DMS 273 treated with DMSO at 0.1 percent for 48 hours (cell line): ENCODE data around the gene CSNK2A1.
"Not testable (repeated sequence)": the region's sequence is repeated elsewhere in the genome, so short reads cannot be mapped to it uniquely, and the experiment has no call there.

ENCODE experiments used
- DNase-seq: peaks from one replicate; lab custom pipeline; 2025; lab: John Stamatoyannopoulos, UW

CSNK2A1 gene

DNA sequence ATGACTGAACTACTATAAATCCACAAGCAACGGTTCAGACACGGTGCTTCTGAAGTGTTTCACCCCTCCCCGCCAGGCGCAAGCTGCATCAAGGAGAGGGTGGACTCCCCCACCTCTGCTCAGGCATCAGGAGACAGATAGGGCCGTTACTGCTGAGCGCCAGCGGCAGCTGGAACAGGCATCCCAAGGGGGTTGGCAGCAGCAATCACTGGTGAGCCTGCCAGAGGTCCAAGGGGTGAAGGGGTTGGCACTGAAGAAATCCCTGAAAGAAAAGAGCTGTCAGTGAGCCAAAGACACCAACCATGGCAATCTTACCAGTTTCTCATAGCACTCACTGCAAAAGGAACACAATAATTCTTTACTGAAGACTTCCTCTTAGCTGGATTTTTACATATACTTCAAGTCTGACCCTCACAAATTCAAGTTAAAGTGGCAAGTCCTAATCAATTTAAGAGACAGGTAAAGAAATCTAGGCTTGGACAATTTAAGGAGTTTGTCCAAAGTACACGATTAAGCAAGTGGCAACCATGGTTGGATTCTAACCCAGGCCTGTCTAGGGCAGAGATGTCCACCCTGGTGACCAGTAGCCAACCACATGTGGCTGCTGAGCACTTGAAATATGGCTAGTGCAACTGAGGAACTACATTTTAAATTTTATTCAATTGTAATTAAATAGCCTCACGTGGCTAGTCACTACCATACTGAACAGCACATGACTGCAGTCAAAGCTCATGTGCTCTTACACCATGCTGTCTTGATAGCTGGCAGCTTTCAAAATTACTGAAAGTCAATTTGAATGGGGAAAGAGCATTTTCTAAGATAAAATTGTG lies 59.6 kb downstream of the CSNK2A1 start:
- no peak for DNase-seq

DNA sequence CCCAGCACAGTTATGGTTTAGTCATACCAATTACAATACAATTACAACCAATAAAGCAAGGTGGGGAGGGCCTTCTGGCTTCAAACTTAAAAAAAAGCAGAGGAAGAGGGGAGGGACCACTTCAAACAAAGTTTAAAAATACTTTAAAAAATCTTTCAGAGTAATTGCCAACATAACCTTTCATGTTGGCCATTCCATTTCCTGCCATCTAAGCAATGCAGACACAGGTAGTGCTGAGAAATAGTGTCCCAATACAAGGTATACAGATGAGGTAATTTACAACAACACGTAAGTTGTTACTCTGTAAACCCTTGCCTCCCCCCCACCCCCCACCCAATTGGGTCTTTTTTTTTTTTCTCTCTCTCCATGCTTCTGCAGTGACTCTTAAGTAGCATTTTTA lies 62.4 kb downstream of the CSNK2A1 start:
- no peak for DNase-seq

DNA sequence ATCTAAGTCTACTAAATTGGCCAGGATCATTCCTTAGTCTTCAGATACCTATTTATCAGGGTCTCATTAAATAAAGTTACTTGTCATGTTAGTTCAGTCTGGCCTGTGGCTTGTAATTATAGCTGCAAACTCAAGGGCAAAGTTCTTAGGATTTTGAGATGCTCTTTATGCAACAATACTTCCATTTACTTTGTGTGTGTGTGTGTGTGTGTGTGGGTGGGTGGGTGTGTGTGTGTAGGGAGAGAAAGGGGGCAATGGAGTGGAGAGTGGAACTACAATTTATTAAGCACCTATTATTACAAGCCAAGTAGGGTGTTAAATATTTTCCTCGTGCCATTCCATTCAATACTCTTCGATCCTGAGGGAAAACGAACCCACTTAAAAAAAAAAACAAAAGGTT lies 63.5 kb downstream of the CSNK2A1 start:
- DNase-seq = no peak

DNA sequence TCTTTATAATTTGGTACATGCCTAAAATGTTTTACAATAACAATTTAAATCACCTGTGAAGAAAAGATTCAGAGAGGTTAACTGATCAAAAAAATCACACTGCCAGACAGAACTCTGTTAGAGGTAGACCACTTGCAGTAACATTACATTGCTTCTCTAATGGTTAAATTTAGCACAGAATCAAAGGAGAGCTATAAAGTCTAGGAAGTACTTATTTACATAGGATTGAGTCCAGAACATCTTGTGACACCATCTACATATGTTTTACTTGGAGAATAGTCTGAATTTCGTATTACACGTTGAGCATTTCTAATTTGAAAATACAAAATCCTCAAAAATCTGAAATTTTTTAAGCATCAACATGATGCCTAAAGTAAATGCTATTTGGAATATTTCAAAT lies 64.1 kb downstream of the CSNK2A1 start:
- no peak for DNase-seq

DNA sequence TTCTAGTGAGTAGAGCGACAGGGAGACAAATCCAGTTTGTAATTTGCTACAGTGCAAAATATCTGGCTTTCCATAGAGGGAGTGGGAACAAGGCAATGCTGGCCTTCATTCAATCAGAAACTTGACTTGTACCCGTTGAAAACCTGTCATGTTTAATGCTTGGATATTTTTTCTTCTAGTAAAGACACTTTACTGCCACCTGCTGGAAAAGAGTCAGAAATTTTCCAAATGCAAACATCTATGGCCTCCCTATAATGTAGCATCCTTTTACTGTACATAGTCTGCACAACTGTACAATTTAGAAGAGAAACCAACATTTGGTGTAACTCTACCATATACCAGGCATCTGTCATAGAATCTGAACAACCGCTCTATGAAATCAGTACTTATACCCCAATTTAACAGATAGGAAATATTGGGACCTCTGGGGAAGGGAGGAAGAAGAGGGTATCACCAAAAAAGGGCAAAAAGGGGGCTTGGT lies 64.6 kb downstream of the CSNK2A1 start:
- peak; percentile 46 for DNase-seq

DNA sequence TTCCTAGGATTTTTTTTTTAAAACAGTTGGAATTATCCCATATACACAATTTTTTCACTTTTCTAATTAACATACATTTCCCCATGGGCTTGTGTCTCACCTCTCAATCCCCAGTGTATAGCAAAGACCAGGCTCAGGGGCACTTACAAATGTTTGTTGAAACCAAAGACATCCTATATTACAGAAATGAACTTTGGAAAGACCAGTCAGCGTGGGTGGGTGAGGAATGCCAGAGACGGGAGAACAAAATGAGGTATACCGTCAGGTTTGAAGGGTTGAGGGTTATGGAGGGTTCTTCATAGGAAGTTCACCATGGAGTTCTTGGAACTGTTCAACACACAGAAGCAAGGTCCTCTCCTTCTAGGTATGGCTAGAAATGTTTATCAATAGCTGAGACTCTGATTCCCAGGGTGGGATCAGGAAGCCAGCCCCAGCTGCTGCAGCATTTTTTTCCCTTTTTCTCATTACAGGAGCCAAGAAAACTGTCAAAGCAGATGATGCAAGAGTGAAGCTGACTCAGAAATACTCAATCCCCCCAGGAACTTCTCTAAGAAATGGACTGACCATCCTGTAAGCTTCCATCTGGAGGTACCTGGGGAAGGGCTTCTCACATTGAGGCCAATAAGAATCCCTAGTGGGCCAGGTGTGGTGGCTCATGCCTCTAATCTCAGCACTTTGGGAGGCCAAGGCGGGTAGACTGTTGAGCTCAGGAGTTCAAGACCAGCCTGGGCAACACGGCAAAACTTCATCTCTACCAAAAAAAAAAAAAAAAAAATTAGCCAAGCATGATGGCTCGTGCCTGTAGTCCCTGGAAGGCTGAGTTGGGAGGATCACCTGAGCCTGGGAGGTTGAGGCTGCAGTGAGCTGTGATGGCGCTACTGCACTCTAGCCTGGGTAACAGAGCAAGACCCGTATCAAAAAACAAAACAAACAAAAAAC lies 65.3 kb downstream of the CSNK2A1 start:
- DNase-seq = no peak

DNA sequence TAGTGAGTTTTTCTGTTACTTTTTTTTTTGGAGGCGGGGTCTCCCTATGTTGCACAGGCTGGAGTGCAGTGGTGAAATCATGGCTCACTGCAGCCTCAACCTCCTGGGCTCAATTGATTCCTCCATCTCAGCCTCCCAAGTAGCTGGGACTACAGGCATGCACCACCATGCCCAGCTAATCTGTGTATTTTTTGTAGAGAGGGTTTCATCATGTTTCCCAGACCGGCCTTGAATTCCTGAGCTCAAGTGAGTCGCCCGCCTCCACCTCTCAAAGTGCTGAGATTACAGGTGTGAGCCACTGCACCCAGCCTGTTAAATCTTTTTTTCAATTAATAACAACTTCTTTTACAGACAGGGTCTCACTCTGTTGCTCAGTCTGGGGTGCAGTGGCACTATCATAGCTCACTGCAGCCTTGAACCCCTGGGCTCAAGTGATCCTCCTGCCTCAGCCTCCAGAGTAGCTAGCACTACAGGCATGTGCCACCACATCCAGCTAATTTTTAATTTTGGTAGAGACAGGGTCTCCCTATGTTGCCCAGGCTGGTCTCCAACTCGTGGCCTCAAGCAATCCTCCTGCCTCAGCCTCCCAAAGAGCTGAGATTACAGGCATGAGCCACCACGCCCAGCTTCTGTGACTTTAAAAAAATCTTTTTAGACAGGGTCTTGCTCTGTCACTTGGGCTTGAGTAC lies 66.9 kb downstream of the CSNK2A1 start:
- not testable (repeated sequence) for DNase-seq

DNA sequence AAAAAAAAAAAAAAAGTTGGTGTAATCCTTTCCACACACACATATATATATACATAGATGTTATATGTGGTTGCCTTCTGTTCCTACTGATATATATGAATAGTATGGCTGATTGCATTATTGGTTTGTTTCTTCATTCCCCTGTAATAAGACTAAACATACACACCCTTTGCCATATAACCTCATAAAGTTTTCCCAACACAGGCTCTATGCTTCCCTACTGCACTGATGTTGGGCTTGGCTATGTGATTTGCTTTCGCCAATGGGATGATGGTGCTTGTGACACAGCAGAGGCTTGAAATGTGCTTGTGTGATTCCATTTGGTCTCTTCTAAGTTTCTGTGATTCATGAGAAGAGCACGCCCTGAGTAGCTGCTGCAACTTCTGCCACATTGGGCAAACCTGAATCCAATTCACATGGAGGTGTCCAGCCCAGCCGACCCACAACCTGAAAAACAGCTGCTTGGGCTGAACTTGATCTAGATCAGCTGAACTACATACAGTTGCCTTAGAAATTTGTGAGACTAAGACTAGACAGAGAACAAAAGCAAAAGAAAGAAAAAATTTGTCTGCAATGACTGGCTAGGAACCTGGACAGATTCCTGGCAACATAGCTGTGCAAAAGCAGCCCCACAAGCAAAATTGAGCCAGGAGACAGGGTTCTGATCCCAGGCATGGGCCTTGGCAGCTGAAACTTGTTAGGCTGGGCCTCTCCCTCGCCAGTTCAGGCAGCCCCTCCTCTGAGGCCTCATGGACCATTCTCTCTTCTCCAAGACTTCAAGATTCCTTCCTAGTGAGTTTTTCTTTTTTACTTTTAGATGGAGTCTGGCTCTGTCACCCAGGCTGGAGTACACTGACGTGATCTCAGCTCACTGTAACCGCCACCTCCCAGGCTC lies 67.9 kb downstream of the CSNK2A1 start:
- no peak for DNase-seq

DNA sequence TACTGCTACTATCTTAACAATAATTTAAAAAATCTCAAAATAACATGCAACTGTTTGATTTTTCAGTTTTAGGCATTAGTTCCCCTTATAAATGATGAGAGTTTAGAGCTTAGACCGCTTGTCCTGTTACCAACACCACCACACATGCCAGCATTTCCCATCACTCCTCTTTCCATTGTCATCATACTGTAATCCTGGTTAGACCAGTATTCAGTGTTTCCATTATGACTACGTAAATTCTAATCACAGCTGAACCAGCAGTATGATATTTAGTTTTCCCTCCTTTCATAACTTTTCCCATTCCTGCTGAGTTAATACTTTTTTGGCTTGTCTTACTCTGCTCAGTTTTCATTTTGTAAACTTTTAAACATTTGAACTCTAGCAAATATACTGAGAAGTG lies 69.0 kb downstream of the CSNK2A1 start:
- no peak for DNase-seq

DNA sequence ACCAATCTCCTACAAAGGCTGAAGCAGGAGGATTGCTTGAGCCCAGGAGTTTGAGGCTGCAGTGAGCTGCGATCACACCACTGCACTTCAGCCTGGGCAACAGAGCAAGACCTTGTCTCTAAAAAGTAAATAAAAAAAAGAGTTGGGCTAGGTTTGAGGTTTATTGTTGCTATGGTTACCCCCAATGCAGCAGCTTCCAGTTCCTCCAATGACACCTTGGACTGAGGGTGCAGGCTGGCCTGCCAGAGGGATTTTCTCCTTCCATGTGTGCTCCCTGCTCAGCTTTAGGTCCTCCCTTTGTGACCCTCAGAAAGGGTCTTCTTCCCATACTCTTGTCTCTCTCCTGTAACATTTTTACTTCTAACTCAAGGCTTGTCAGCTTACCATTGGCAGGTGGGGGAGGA lies 70.7 kb downstream of the CSNK2A1 start:
- DNase-seq = no peak

DNA sequence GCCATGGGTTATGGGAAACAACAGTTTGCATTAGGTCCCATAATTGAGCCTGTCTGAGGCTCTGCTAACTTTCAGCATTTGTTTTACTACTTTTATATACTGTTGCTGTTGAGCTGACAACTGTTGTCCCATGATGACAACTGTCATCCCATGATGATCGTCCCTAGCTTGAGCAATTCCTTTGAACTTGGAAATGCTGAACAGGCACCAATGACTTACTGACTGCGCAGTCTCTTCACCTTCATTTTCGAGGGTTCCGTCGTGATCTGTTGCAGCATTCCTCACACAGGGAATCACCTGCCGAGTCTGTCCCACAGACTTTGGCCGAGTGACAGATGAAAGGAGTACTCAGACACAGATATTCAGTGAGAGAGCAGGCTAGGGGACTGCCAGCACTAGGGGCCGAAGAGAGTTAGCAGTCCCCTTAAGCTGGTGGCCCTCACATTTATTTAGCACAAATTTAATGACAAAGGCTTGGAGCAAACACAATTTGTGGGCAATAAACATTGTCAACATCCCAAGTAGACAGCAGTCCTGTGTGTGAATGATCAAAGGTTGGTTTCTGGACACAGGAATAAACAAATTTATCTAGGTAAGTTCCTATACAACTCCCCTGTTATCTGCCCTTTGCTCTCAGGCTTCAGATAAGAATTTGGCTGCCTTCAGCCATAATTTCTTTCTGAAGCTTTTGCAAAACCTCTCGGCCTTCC lies 71.3 kb downstream of the CSNK2A1 start:
- no peak for DNase-seq

DNA sequence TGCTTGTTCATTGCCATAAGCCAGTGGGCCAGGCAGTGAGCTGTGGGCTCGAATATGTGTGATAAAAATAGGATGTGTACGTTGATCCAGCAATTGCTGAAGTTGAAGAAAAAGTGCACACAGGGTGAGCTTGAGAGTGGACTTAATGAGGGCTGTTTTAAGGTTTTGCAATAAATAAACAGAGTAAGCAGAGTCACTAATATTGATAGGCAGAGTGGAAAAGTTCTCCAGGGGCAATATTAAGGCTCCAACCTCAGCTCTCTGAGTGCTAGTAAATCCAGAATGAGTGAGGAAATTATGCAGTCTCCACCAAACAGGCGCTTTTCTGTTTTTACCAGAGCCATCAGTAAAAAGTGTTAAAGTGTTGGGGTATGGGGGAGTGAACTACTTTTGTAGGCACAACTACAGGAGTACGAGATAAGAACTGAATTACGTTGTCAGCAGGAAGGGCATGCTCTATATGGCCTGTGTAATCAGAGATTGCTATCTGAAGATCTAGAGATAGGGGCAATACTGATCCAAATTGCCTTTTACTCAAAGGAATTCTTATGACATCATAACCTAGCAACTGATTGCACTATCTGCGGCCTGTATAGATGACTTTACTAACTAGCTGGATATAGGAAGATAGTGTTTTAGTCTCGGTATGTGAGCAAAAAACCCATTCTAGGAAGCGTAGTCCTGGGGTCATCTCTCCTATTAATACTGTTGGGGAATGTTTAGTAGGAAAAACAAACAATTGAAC lies 73.7 kb downstream of the CSNK2A1 start:
- no peak for DNase-seq

DNA sequence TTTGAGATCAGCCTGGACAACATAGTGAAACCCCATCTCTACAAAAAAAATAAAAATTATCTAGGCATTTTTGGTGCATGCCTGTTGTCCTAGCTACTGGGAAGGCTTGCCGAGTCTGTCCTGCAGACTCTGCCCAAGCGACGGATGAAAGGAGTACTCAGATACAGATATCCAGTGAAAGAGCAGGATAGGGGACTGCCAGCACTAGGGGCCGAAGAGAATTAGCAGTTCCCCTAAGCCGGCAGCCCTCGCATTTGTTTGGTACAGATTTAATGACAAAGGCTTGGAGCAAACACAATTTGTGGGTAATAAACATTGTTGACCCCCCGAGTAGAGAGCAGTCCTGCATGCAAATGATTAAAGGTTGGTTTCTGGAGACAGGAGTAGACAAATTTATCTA lies 75.8 kb downstream of the CSNK2A1 start:
- no peak for DNase-seq

DNA sequence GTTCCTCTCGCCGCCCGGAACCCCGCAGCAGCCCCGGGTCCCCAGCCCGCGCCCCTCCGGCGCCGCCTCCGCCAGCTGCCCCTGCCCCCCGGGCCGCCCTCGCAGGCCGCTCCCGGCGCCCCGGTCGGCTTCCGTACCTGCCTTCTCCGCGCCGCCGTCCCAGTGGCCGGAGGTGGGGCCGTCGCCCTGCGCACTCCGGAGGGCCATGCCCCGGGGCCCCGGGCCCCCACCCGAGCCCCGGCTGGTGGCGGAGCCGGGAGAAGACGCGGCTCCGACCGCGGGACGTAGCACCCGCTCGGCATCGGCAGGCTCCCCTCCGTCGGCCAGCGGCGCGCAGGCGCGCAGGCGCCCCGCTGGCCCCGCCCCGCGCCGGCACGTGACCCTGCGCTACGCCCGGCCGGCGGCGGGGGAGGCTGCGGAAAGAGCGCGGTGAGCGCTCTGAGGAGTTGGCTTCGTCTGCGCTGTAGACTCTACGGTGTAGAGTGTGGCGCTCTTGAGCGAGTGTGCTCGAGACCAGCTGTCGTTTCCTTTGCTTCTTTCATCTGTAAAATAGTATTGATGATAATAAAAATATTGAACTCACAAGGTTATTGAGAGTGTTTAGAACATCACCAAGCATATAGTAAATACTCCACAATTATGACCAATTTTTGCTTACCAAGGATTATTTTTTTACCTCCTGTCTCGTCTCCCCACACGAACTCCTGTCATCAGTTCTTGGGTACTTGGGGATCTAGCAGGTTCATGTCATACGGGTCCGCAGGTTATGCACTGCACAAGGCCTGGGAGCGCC lies 81.2 kb downstream of the CSNK2A1 start, which contains the start of gene TBC1D20:
TBC1D20 (minus strand) TSS at position 335 of the 793 bp plus-strand sequence; CDS start at position 207, 128 bp downstream.
- DNase-seq = peak; percentile 81

DNA sequence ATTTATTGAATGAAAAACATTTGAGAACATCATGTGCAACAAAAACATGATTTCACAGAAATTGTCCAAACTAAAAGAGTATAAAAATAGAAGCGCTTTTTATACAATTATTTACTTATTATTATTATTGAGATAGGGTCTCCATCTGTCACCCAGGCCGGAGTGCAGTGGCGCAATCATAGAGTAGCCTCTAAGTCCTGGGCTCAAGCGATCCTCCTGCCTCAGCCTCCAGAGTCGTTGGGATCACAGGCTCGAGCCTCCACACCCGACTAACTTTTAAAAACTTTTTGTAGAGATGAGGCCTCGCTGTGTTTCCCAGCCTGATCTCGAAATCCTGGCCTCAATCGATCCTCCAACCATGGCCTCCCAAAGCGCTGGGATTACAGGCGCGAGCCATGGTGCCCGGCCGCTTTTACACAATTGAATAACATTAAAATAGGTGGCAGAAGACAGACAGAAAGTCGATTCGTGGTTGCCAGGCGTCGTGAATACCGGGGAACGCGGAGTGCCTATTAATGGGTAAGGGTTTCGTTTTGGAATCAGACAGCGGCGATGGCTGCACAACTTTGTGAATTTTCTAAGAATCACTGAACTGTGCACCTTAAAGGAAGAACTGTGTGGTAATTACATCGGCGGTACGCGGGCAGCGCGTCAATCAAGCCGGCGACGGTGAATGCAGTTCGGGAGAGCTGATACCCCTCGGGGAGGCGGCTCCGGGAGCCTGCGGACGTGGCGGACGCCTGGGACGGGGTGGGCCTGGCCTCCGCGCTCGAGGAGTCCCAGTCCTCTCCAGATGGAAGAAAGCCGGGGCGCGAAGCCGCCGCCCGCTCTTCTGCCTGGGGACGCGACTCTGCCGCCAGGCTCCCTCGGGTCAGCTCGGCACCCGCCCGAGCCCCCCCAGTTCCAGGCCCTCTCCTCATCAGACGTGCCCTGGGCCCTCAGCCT lies 82.1 kb downstream of the CSNK2A1 start:
- no peak for DNase-seq

DNA sequence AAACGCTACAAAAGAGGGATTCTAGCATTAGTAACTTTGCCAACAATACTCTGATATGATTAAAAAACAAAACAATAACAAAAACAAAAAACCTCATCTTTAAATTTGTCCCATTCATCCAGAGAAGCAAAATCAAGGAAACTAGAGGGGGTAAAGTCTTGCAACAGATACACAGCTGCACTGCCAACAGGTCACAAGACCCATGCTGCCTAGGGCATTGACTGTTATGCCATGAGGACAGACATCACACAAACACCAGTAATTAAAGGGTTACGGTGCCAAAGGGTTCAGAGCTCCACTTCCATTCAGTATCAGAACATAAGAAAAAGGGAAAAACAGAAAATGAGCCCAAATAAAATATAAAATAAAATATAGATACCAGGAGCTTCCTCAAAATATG lies 82.9 kb downstream of the CSNK2A1 start:
- DNase-seq = no peak

DNA sequence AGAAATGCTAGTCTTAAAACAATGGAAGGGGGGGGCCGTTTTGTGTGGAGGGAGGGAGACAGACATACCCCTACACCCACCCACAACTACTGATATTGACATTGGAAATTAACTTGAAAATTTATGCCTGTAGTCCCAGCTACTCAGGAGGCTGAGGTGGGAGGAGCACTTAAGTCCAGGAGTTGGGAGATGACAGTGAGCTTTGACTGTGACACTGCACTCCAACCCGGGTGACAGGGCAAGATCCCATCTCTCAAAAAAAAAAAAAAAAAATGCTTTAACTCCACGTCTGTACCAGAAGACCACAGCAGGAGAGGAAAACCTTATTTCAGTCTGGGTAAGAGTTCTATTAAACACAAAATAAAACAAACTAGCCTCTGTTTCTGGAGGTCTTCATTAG lies 83.4 kb downstream of the CSNK2A1 start:
- DNase-seq = no peak

DNA sequence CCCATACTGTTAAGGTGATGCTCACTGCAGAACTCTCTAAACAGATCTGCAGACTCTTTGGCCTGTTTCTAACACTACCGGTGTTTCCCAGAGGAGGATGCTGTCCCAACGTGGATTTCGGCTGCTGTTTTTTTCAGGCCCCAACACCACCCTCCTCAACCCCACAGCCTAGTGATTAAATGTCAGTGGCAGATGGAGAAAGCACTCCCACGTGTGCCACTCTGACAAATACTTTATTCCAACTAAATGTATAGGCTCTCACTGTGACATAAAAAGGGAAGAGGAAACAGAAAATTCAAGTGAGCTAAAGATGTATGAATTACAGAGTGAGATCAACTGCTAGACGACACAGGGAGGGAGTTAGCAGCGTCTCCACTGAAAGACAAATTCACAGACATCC lies 84.8 kb downstream of the CSNK2A1 start:
- no peak for DNase-seq
